OCI-LY3 (cell line): ENCODE data around the gene RNH1.

Source experiments
- EZH2phosphoT487 ChIP-seq: fragments of 200-600 bp; shearing (Covaris generic); IDR thresholded peaks from 2 replicates; pipeline ENCODE4 v1.6.1; 2018; ENCODE audit warnings: antibody characterized with exemption, mixed run types, low read depth
- TF ChIP-seq, protein P1 (sequence below): fragments of 200-600, 300-600 bp; sonication (generic); IDR thresholded peaks from 2 replicates; pipeline ENCODE4 v1.5.1; 2014; ENCODE audit warnings: antibody characterized with exemption, low read length, low read depth

DNA sequence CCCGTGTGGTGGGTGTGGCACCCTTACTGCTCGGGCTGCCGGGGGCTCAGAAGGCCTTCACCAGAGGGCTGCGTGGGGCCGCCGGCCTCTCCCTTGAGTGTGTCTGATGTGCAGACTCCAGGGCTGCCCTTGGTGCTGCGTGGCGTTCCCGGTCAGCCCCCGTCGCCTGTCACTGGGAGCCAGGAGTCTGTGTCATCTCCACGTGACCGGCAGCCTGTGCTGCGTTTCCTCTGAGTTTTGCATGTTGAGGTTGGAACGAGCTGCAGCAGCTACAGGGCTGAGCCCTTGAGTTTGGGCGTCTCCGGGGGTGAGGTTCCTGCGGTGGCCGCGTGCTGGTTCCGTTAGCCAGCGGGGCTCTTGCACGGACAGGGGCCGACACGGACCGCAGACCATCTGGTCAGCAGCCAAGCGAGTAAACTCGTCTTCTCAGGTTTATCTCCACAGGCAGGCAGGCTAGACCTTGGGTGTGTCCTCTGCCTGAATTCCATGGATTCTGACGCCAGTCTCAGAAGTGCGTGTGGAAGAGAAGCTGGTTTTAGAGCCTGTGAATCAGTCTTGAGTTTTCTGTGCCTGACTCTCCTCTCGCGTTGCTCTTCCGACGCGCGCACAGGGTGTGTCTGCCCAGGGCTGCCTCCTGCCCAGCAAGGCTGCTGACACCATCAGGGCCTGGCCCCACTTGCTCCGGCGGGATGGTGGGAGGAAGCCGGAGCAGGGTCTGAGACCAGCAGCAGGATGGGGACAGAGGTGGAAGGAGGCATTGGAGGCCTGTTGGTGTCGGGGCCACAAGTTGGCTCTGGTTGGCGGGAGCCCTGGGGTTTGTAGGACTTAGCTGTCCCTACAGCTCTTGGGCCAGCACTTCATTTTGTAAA is 46.5 kb downstream of the RNH1 start:
- TF ChIP-seq EZH2phosphoT487: no peak
- TF ChIP-seq, protein P1, sequence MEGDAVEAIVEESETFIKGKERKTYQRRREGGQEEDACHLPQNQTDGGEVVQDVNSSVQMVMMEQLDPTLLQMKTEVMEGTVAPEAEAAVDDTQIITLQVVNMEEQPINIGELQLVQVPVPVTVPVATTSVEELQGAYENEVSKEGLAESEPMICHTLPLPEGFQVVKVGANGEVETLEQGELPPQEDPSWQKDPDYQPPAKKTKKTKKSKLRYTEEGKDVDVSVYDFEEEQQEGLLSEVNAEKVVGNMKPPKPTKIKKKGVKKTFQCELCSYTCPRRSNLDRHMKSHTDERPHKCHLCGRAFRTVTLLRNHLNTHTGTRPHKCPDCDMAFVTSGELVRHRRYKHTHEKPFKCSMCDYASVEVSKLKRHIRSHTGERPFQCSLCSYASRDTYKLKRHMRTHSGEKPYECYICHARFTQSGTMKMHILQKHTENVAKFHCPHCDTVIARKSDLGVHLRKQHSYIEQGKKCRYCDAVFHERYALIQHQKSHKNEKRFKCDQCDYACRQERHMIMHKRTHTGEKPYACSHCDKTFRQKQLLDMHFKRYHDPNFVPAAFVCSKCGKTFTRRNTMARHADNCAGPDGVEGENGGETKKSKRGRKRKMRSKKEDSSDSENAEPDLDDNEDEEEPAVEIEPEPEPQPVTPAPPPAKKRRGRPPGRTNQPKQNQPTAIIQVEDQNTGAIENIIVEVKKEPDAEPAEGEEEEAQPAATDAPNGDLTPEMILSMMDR: no peak
